ENCODE data around the gene TRAPPC3L.

TRAPPC3L gene

GRCh38 chr6:116458264-116458663, 87.2 kb downstream of the TRAPPC3L start:
- H2AFZ ChIP-seq (ENCODE audit: low read depth, low read length) = no peak overlapping the region
- no peak overlapping the region for H2BK120ac ChIP-seq (ENCODE audit: low read depth, low read length)
- H3K4me1 ChIP-seq (ENCODE audit: control insufficient read depth, insufficient read depth, low read depth, low read length) = peaks cover 8% of the 10 kb centered on the region
- H2BK5ac ChIP-seq (ENCODE audit: low read depth, low read length, poor library complexity, severe bottlenecking) = no peak overlapping the region
- no peak for DNase-seq
- H3K23ac ChIP-seq (ENCODE audit: low read length in 2 of 2) = no peak overlapping the region
- H3K18ac ChIP-seq (ENCODE audit: low read depth in 1 of 2, low read length in 2 of 2) = no peak overlapping the region
- H3K36me3 ChIP-seq (ENCODE audit: control insufficient read depth in 1 of 2, insufficient read depth in 2 of 2, low read depth in 1 of 2, low read length in 2 of 2) = no peaks in the 10 kb centered on the region
- no peak overlapping the region for H3K14ac ChIP-seq (ENCODE audit: low read length in 2 of 2)
- no peak overlapping the region for H2BK12ac ChIP-seq (ENCODE audit: low read length in 2 of 2)
- no peak overlapping the region for H4K91ac ChIP-seq (ENCODE audit: low read length)
- no peaks in the 10 kb centered on the region for H3K27me3 ChIP-seq (ENCODE audit: control insufficient read depth in 1 of 2, insufficient read depth in 1 of 2, low read length in 2 of 2)
- H3K4me2 ChIP-seq (ENCODE audit: low read length, poor library complexity, severe bottlenecking) = no peak overlapping the region
- H3K9me3 ChIP-seq (ENCODE audit: control insufficient read depth, low read length) = no peaks in the 10 kb centered on the region
- no peak overlapping the region for H2BK15ac ChIP-seq (ENCODE audit: low read depth, poor library complexity, severe bottlenecking)
- WGBS = 91% methylated on average over 8 of the region's 9 CpGs
- H3K27ac ChIP-seq (ENCODE audit: low read length, poor library complexity, severe bottlenecking) = no peak overlapping the region
- H3K4me3 ChIP-seq (ENCODE audit: insufficient read depth in 1 of 2, low read depth in 1 of 2, low read length in 2 of 2) = no peak overlapping the region
- no peak overlapping the region for H2AK5ac ChIP-seq (ENCODE audit: low read length, severe bottlenecking)
- H3K9ac ChIP-seq (ENCODE audit: low read length) = no peak overlapping the region
- H4K8ac ChIP-seq (ENCODE audit: low read length) = no peak overlapping the region
- H3K4ac ChIP-seq (ENCODE audit: low read depth in 1 of 2, low read length in 2 of 2) = no peak overlapping the region
- H3K79me1 ChIP-seq (replicated peaks; ENCODE audit: low read length, poor library complexity, severe bottlenecking) = no peaks in the 10 kb centered on the region

GRCh38 chr6:116456927-116457326, 88.6 kb downstream of the TRAPPC3L start:
- H3K23ac ChIP-seq (ENCODE audit: low read length in 2 of 2) = no peak overlapping the region

GRCh38 chr6:116456106-116456505, 89.4 kb downstream of the TRAPPC3L start:
- H2BK12ac ChIP-seq (ENCODE audit: low read length in 2 of 2) = no peak overlapping the region

More at GRCh38 chr6:116456927-116457326, 88.6 kb downstream of the TRAPPC3L start:
- no peak overlapping the region for H3K4me2 ChIP-seq (ENCODE audit: low read length, poor library complexity, severe bottlenecking)
- H3K4ac ChIP-seq (ENCODE audit: low read depth in 1 of 2, low read length in 2 of 2) = no peak overlapping the region
- no peak overlapping the region for H3K4me3 ChIP-seq (ENCODE audit: insufficient read depth in 1 of 2, low read depth in 1 of 2, low read length in 2 of 2)
- no peak overlapping the region for H2AK5ac ChIP-seq (ENCODE audit: low read length, severe bottlenecking)
- H3K9ac ChIP-seq (ENCODE audit: low read length) = no peak overlapping the region
- peak overlapping the region in 1 of 2 experiments; percentile 34 for H3K18ac ChIP-seq (ENCODE audit: low read depth in 1 of 2, low read length in 2 of 2)
- no peaks in the 10 kb centered on the region for H3K27me3 ChIP-seq (ENCODE audit: control insufficient read depth in 1 of 2, insufficient read depth in 1 of 2, low read length in 2 of 2)
- H4K91ac ChIP-seq (ENCODE audit: low read length) = no peak overlapping the region
- H3K27ac ChIP-seq (ENCODE audit: low read length, poor library complexity, severe bottlenecking) = no peak overlapping the region
- no peaks in the 10 kb centered on the region for H3K9me3 ChIP-seq (ENCODE audit: control insufficient read depth, low read length)
- DNase-seq = no peak
- H3K4me1 ChIP-seq (ENCODE audit: control insufficient read depth, insufficient read depth, low read depth, low read length) = peaks cover 3% of the 10 kb centered on the region
- no peak overlapping the region for H3K14ac ChIP-seq (ENCODE audit: low read length in 2 of 2)
- no peak overlapping the region for H2BK12ac ChIP-seq (ENCODE audit: low read length in 2 of 2)
- no peak overlapping the region for H2BK5ac ChIP-seq (ENCODE audit: low read depth, low read length, poor library complexity, severe bottlenecking)
- WGBS = 87% methylated on average over 2 of the region's 2 CpGs
- no peak overlapping the region for H2BK15ac ChIP-seq (ENCODE audit: low read depth, poor library complexity, severe bottlenecking)
- H4K8ac ChIP-seq (ENCODE audit: low read length) = no peak overlapping the region
- H3K79me1 ChIP-seq (replicated peaks; ENCODE audit: low read length, poor library complexity, severe bottlenecking) = no peaks in the 10 kb centered on the region
- no peaks in the 10 kb centered on the region for H3K36me3 ChIP-seq (ENCODE audit: control insufficient read depth in 1 of 2, insufficient read depth in 2 of 2, low read depth in 1 of 2, low read length in 2 of 2)
- no peak overlapping the region for H2BK120ac ChIP-seq (ENCODE audit: low read depth, low read length)
- H2AFZ ChIP-seq (ENCODE audit: low read depth, low read length) = no peak overlapping the region

GRCh38 chr6:116452531-116452930, 93.0 kb downstream of the TRAPPC3L start:
- no peak overlapping the region for H3K23ac ChIP-seq (ENCODE audit: low read length in 2 of 2)
- WGBS = no CpG with 5 or more reads among the region's 2 CpGs
- H4K91ac ChIP-seq (ENCODE audit: low read length) = no peak overlapping the region
- H3K14ac ChIP-seq (ENCODE audit: low read length in 2 of 2) = no peak overlapping the region
- H4K8ac ChIP-seq (ENCODE audit: low read length) = no peak overlapping the region
- H2BK12ac ChIP-seq (ENCODE audit: low read length in 2 of 2) = no peak overlapping the region
- DNase-seq = no peak
- H3K4me1 ChIP-seq (ENCODE audit: control insufficient read depth, insufficient read depth, low read depth, low read length) = peaks cover 5% of the 10 kb centered on the region
- H2BK120ac ChIP-seq (ENCODE audit: low read depth, low read length) = no peak overlapping the region
- no peak overlapping the region for H3K4me2 ChIP-seq (ENCODE audit: low read length, poor library complexity, severe bottlenecking)
- no peaks in the 10 kb centered on the region for H3K36me3 ChIP-seq (ENCODE audit: control insufficient read depth in 1 of 2, insufficient read depth in 2 of 2, low read depth in 1 of 2, low read length in 2 of 2)
- H3K79me1 ChIP-seq (replicated peaks; ENCODE audit: low read length, poor library complexity, severe bottlenecking) = no peaks in the 10 kb centered on the region
- H3K9ac ChIP-seq (ENCODE audit: low read length) = no peak overlapping the region
- no peak overlapping the region for H2AFZ ChIP-seq (ENCODE audit: low read depth, low read length)
- no peak overlapping the region for H2AK5ac ChIP-seq (ENCODE audit: low read length, severe bottlenecking)
- no peaks in the 10 kb centered on the region for H3K27me3 ChIP-seq (ENCODE audit: control insufficient read depth in 1 of 2, insufficient read depth in 1 of 2, low read length in 2 of 2)
- no peaks in the 10 kb centered on the region for H3K9me3 ChIP-seq (ENCODE audit: control insufficient read depth, low read length)
- H2BK15ac ChIP-seq (ENCODE audit: low read depth, poor library complexity, severe bottlenecking) = no peak overlapping the region
- no peak overlapping the region for H3K27ac ChIP-seq (ENCODE audit: low read length, poor library complexity, severe bottlenecking)
- H3K4me3 ChIP-seq (ENCODE audit: insufficient read depth in 1 of 2, low read depth in 1 of 2, low read length in 2 of 2) = no peak overlapping the region
- no peak overlapping the region for H3K18ac ChIP-seq (ENCODE audit: low read depth in 1 of 2, low read length in 2 of 2)
- H3K4ac ChIP-seq (ENCODE audit: low read depth in 1 of 2, low read length in 2 of 2) = no peak overlapping the region
- H2BK5ac ChIP-seq (ENCODE audit: low read depth, low read length, poor library complexity, severe bottlenecking) = no peak overlapping the region

More at GRCh38 chr6:116456106-116456505, 89.4 kb downstream of the TRAPPC3L start:
- Histone ChIP-seq H3K18ac (ENCODE audit: low read depth in 1 of 2, low read length in 2 of 2) (no peak overlapping the region), H3K4me3 (ENCODE audit: insufficient read depth in 1 of 2, low read depth in 1 of 2, low read length in 2 of 2) (no peak overlapping the region), H3K14ac (ENCODE audit: low read length in 2 of 2) (no peak overlapping the region), H3K4me2 (ENCODE audit: low read length, poor library complexity, severe bottlenecking) (no peak overlapping the region), H4K91ac (ENCODE audit: low read length) (no peak overlapping the region), H3K23ac (ENCODE audit: low read length in 2 of 2) (no peak overlapping the region), H3K9me3 (ENCODE audit: control insufficient read depth, low read length) (no peaks in the 10 kb centered on the region), H3K36me3 (ENCODE audit: control insufficient read depth in 1 of 2, insufficient read depth in 2 of 2, low read depth in 1 of 2, low read length in 2 of 2) (no peaks in the 10 kb centered on the region), H3K27me3 (ENCODE audit: control insufficient read depth in 1 of 2, insufficient read depth in 1 of 2, low read length in 2 of 2) (no peaks in the 10 kb centered on the region), H2AK5ac (ENCODE audit: low read length, severe bottlenecking) (no peak overlapping the region), H3K27ac (ENCODE audit: low read length, poor library complexity, severe bottlenecking) (no peak overlapping the region), H3K79me1 (replicated peaks; ENCODE audit: low read length, poor library complexity, severe bottlenecking) (no peaks in the 10 kb centered on the region), H3K4me1 (ENCODE audit: control insufficient read depth, insufficient read depth, low read depth, low read length) (no peaks in the 10 kb centered on the region), H4K8ac (ENCODE audit: low read length) (no peak overlapping the region), H2AFZ (ENCODE audit: low read depth, low read length) (no peak overlapping the region), H3K4ac (ENCODE audit: low read depth in 1 of 2, low read length in 2 of 2) (no peak overlapping the region), H2BK15ac (ENCODE audit: low read depth, poor library complexity, severe bottlenecking) (no peak overlapping the region), H2BK5ac (ENCODE audit: low read depth, low read length, poor library complexity, severe bottlenecking) (no peak overlapping the region), H3K9ac (ENCODE audit: low read length) (no peak overlapping the region), H2BK120ac (ENCODE audit: low read depth, low read length) (no peak overlapping the region)
- 64% methylated on average over 3 of the region's 3 CpGs for WGBS
- DNase-seq = no peak
